Neural crest cell (in vitro differentiated cells): ENCODE results near the gene DENND5B. TPM values are rescaled to one million over a fixed set of nuclear protein-coding genes. Genes with fewer than 3 reads are reported as not detected.
"Not testable (repeated sequence)": the region's sequence is repeated elsewhere in the genome, so short reads cannot be mapped to it uniquely, and the experiment has no call there.

Experiments
- DNase-seq: peaks from one replicate; pipeline ENCODE4 v3.0.0; 2021; ENCODE audit warnings: low read depth, mixed read lengths, low spot score
- H3K27ac Mint-ChIP-seq: one replicate; pipeline ENCODE4 v1.8.0; 2021; ENCODE audit warnings: mild to moderate bottlenecking, mixed read lengths; ENCODE audit not compliant: unreplicated experiment
- H3K27me3 Mint-ChIP-seq: 2 replicates; pipeline ENCODE4 v1.8.0; 2021; ENCODE audit warnings: low read depth, mild to moderate bottlenecking, mixed read lengths
- H3K36me3 Mint-ChIP-seq: 2 replicates; pipeline ENCODE4 v1.8.0; 2021; ENCODE audit warnings: low read depth, mild to moderate bottlenecking, mixed read lengths
- H3K4me1 Mint-ChIP-seq: 2 replicates; pipeline ENCODE4 v1.8.0; 2021; ENCODE audit warnings: mixed read lengths
- H3K4me3 Mint-ChIP-seq: one replicate; pipeline ENCODE4 v1.8.0; 2021; ENCODE audit warnings: mild to moderate bottlenecking, mixed read lengths
- H3K9me3 Mint-ChIP-seq: 2 replicates; pipeline ENCODE4 v1.8.0; 2021; ENCODE audit warnings: mixed read lengths
- CTCF ChIP-seq: fragments of 200-600 bp; sonication (generic); conservative IDR thresholded peaks from 2 replicates; pipeline ENCODE4 v1.5.0; 2021; ENCODE audit warnings: antibody characterized with exemption, mild to moderate bottlenecking
- total RNA-seq: library from RNA; stranded (reverse); gene quantifications from 2 replicates; pipeline ENCODE4 v1.2.1, GENCODE V29; 2021

The DENND5B gene
- total RNA-seq, 1 donor from 2014 or later = 33.2 TPM

- Mint-ChIP-seq H3K27ac (no peak overlapping the region), H3K36me3 (peaks cover 6% of the 10 kb centered on the region), H3K27me3 (no peaks in the 10 kb centered on the region), H3K9me3 (no peaks in the 10 kb centered on the region), H3K4me1 (peaks cover 6% of the 10 kb centered on the region), H3K4me3 (no peak overlapping the region)
- TF ChIP-seq CTCF = no peak
- DNase-seq = no peak
Measured at GRCh38 chr12:31478425-31478824, 112.5 kb downstream of the DENND5B start.

DNA sequence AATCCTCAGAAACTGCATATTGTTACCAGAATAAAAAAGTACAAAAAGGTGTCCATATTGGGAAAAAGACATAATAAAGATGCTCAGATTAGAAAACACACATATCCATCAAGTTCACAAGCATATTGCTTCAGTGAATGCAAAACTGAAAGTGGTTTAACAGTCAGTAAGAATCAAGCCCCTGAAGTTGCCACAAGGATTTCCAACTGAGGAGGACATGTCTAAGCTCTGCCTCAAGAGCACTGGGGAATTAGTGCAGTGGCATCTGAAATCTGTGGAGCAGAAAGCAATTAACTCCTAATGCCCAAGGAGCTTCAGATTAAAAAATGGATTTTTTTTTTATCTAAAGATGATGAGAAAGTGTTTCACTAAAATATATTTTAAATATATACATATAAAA is 113.2 kb downstream of the DENND5B start:
- Mint-ChIP-seq H3K4me1 (peaks cover 2% of the 10 kb centered on the region), H3K27me3 (no peaks in the 10 kb centered on the region), H3K9me3 (no peaks in the 10 kb centered on the region), H3K4me3 (no peak overlapping the region), H3K27ac (no peak overlapping the region), H3K36me3 (peaks cover 6% of the 10 kb centered on the region)
- TF ChIP-seq CTCF = no peak
- no peak for DNase-seq

DNA sequence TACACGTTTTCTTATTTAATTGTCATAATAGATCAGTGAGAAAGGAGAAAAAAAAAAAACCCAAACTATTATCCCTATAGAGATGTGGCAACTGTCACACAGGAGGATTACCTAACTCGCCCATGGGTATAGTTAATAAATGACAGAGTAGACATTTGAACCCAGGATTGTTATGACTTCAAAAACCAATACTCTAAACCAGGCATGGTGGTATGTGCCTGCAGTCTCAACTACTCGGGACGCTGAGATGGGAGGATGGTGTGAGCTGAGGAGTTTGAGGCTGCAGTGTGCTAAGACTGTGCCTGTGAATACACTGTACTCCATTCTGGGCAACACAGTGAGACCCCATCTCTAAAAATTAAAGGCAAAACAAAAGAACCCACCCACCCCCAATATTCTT is 114.5 kb downstream of the DENND5B start:
- no peak overlapping the region for H3K4me3 Mint-ChIP-seq
- TF ChIP-seq CTCF = no peak
- peaks cover 5% of the 10 kb centered on the region for H3K36me3 Mint-ChIP-seq
- H3K27ac Mint-ChIP-seq = no peak overlapping the region
- H3K27me3 Mint-ChIP-seq = no peaks in the 10 kb centered on the region
- no peaks in the 10 kb centered on the region for H3K9me3 Mint-ChIP-seq
- DNase-seq = no peak
- no peaks in the 10 kb centered on the region for H3K4me1 Mint-ChIP-seq

GRCh38 chr12:31475610-31476009 is 115.3 kb downstream of the DENND5B start:
- not testable (repeated sequence) for H3K4me1 Mint-ChIP-seq, H3K27ac Mint-ChIP-seq, H3K4me3 Mint-ChIP-seq, H3K27me3 Mint-ChIP-seq, H3K36me3 Mint-ChIP-seq, DNase-seq, H3K9me3 Mint-ChIP-seq

- Mint-ChIP-seq H3K27me3 (no peaks in the 10 kb centered on the region), H3K9me3 (no peaks in the 10 kb centered on the region), H3K4me1 (no peaks in the 10 kb centered on the region), H3K36me3 (peaks cover 3% of the 10 kb centered on the region), H3K27ac (no peak overlapping the region), H3K4me3 (no peak overlapping the region)
- no peak for TF ChIP-seq CTCF
- DNase-seq = no peak
Measured at GRCh38 chr12:31474751-31475150, 116.2 kb downstream of the DENND5B start.

GRCh38 chr12:31471823-31472222 is 119.1 kb downstream of the DENND5B start:
- no peak overlapping the region for H3K27ac Mint-ChIP-seq
- H3K27me3 Mint-ChIP-seq = no peaks in the 10 kb centered on the region

More at GRCh38 chr12:31471823-31472222, 119.1 kb downstream of the DENND5B start:
- Mint-ChIP-seq H3K4me1 (peaks cover 2% of the 10 kb centered on the region), H3K9me3 (no peaks in the 10 kb centered on the region), H3K4me3 (no peak overlapping the region), H3K36me3 (peaks cover 5% of the 10 kb centered on the region)
- TF ChIP-seq CTCF = no peak
- no peak for DNase-seq
